Sigmoid colon (tissue), 7 donors: ENCODE results near the gene KIF5C. TPM values are rescaled to one million over a fixed set of nuclear protein-coding genes. Genes with fewer than 3 reads are reported as not detected.

Source experiments
- DNase-seq: peaks from one replicate; pipeline ENCODE4 v3.0.0-alpha.2; 2019
- H3K27ac ChIP-seq, 4 donors: fragments of 200-600 bp; sonication (generic); one replicate each; pipeline ENCODE4 v1.5.1; 2016 to 2019; ENCODE audit warnings: mild to moderate bottlenecking in 1 of 4
- H3K27me3 ChIP-seq, 3 donors: fragments of 200-600 bp; sonication (generic); one replicate each; pipeline ENCODE4 v1.5.1; 2019; ENCODE audit warnings: mild to moderate bottlenecking in 1 of 3
- H3K36me3 ChIP-seq, 4 donors: fragments of 200-600 bp; sonication (generic); one replicate each; pipeline ENCODE4 v1.5.1; 2016 to 2019
- H3K4me1 ChIP-seq, 4 donors: fragments of 200-600 bp; sonication (generic); one replicate each; pipeline ENCODE4 v1.5.1; 2017 to 2019
- H3K4me3 ChIP-seq, 4 donors: fragments of 200-600 bp; sonication (generic); one replicate each; pipeline ENCODE4 v1.5.1; 2017 to 2019; ENCODE audit warnings: mild to moderate bottlenecking in 2 of 4, moderate library complexity in 1 of 4
- H3K9me3 ChIP-seq, 4 donors: fragments of 200-600 bp in 3 of 4; sonication (generic) in 3 of 4; one replicate each; pipeline versions ENCODE4 v1.5.1 to v1.6.1; 2013 to 2019
- EP300 ChIP-seq, 4 donors: sonication (generic); formaldehyde crosslinking; IDR thresholded peaks; one replicate each; pipeline ENCODE4 v1.6.1; 2017; ENCODE audit warnings: antibody characterized with exemption in 4 of 4
- POLR2A ChIP-seq, 2 donors: fragments of 450-650 bp; IDR thresholded peaks; one replicate each; pipeline ENCODE4 v1.6.1; 2016; ENCODE audit warnings: antibody characterized with exemption in 2 of 2, mild to moderate bottlenecking in 2 of 2, moderate library complexity in 2 of 2
- POLR2AphosphoS5 ChIP-seq, 4 donors: sonication (generic); formaldehyde crosslinking; IDR thresholded peaks; one replicate each; pipeline ENCODE4 v1.6.1; 2017; ENCODE audit warnings: antibody characterized with exemption in 4 of 4
- WGBS, 2 donors: extraction: QIAGEN DNeasy Blood & Tissue Kit; methylation state at CpG; one replicate each; pipeline ENCODE4 v1.1.7; 2013; 5-methylcytosine and 5-hydroxymethylcytosine counted together
- intact Hi-C: fragments of 100-400 bp; cut with DNase I; formaldehyde crosslinking; loops from one replicate; pipeline ENCODE4 v1.15.1; 2023
- polyA plus RNA-seq, 3 donors: library from polyadenylated mRNA; stranded (reverse); fragments of 200-250 nt; gene quantifications; one replicate each; pipeline ENCODE4 v1.2.3, GENCODE V29; 2013
- total RNA-seq, 4 donors: library from RNA; depleted of rRNA; stranded (reverse); fragments of >200 nt; gene quantifications; one replicate each; pipeline ENCODE4 v1.1.0, GENCODE V29; 2016
- TF ChIP-seq, protein P1 (sequence below), 4 experiments: fragments of 450-650 bp in 3 of 4; fragments of 200-600 bp in 1 of 4; IDR thresholded peaks; one replicate each; pipeline ENCODE4 v1.5.1; 2016 to 2019; ENCODE audit warnings: antibody characterized with exemption in 4 of 4, mild to moderate bottlenecking in 3 of 4, moderate library complexity in 2 of 4
- donor health status: healthy with polysubstance abuse.
- donor health status: Bipolar disorder and iron deficiency.
- donor health status: healthy.

Gene KIF5C
- total and polyA plus RNA-seq, 7 donors, result 0.23 to 11.1 (median 7.3) TPM

DNA sequence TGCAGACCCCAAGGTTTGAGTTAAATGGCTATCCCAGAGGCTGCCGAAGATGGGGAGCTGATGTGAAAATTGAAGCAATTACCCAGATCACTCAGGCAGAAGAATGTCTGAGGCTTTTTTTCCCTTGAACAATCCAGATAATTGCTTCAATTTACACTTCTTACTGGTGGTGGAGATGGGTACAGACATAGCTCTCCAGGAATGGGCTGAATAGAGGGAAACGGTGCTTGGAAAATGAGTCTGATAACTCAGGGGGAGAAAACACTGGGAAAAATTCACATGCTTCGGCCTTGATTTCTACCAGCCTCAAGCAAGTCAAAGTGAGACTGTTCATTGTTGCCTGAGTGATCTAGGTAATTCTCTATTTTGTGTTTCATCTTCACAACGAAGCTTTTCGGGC lies 9.5 kb upstream of the KIF5C start:
- DNase-seq, result no peak
- intact Hi-C loops, result no loop called here
- Histone ChIP-seq H3K4me1 (no peaks in the 10 kb centered on the region), H3K27me3 (no peaks in the 10 kb centered on the region), H3K9me3 (no peaks in the 10 kb centered on the region), H3K27ac (no peak overlapping the region), H3K4me3 (no peak overlapping the region), H3K36me3 (no peaks in the 10 kb centered on the region)
- WGBS, 2 donors, result 91 to 93% methylated on average over 5 of the region's 5 CpGs
- no peak for TF ChIP-seq POLR2AphosphoS5 (IDR thresholded peaks at IDR 0.05)
- TF ChIP-seq EP300 (IDR thresholded peaks at IDR 0.05), result no peak
- TF ChIP-seq, protein P1, sequence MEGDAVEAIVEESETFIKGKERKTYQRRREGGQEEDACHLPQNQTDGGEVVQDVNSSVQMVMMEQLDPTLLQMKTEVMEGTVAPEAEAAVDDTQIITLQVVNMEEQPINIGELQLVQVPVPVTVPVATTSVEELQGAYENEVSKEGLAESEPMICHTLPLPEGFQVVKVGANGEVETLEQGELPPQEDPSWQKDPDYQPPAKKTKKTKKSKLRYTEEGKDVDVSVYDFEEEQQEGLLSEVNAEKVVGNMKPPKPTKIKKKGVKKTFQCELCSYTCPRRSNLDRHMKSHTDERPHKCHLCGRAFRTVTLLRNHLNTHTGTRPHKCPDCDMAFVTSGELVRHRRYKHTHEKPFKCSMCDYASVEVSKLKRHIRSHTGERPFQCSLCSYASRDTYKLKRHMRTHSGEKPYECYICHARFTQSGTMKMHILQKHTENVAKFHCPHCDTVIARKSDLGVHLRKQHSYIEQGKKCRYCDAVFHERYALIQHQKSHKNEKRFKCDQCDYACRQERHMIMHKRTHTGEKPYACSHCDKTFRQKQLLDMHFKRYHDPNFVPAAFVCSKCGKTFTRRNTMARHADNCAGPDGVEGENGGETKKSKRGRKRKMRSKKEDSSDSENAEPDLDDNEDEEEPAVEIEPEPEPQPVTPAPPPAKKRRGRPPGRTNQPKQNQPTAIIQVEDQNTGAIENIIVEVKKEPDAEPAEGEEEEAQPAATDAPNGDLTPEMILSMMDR (IDR thresholded peaks at IDR 0.05), result no peak
- no peak for TF ChIP-seq POLR2A (IDR thresholded peaks at IDR 0.05)

GRCh38 chr2:148866091-148866490 lies 8.9 kb upstream of the KIF5C start:
- no peak for DNase-seq
- H3K27ac ChIP-seq, result no peak overlapping the region
- H3K36me3 ChIP-seq, result no peaks in the 10 kb centered on the region
- 74 to 82% methylated on average over 4 of the region's 4 CpGs for WGBS, 2 donors
- peaks cover 0 to 5% (median 0%) of the 10 kb centered on the region in 3 donors for H3K27me3 ChIP-seq
- H3K4me1 ChIP-seq, result no peaks in the 10 kb centered on the region
- intact Hi-C loops, result no loop called here
- no peaks in the 10 kb centered on the region for H3K9me3 ChIP-seq
- TF ChIP-seq POLR2AphosphoS5 (IDR thresholded peaks at IDR 0.05) (no peak), EP300 (IDR thresholded peaks at IDR 0.05) (no peak), POLR2A (IDR thresholded peaks at IDR 0.05) (no peak)
- TF ChIP-seq, protein P1 (IDR thresholded peaks at IDR 0.05), result no peak
- no peak overlapping the region for H3K4me3 ChIP-seq

- H3K27me3 ChIP-seq, result peaks cover 0 to 7% (median 0%) of the 10 kb centered on the region in 3 donors
- no peak for TF ChIP-seq POLR2A (IDR thresholded peaks at IDR 0.05)
- TF ChIP-seq POLR2AphosphoS5 (IDR thresholded peaks at IDR 0.05), result no peak
- TF ChIP-seq EP300 (IDR thresholded peaks at IDR 0.05), result no peak
- TF ChIP-seq, protein P1 (IDR thresholded peaks at IDR 0.05), result no peak
- H3K36me3 ChIP-seq, result no peaks in the 10 kb centered on the region
- no peaks in the 10 kb centered on the region for H3K4me1 ChIP-seq
- no peak overlapping the region for H3K27ac ChIP-seq
- 78 to 82% methylated on average over 4 of the region's 4 CpGs for WGBS, 2 donors
- H3K4me3 ChIP-seq, result no peak overlapping the region
- no peak for DNase-seq
- H3K9me3 ChIP-seq, result no peaks in the 10 kb centered on the region
- intact Hi-C loops, result no loop called here
Measured at GRCh38 chr2:148867079-148867769, 7.8 kb upstream of the KIF5C start.

DNA sequence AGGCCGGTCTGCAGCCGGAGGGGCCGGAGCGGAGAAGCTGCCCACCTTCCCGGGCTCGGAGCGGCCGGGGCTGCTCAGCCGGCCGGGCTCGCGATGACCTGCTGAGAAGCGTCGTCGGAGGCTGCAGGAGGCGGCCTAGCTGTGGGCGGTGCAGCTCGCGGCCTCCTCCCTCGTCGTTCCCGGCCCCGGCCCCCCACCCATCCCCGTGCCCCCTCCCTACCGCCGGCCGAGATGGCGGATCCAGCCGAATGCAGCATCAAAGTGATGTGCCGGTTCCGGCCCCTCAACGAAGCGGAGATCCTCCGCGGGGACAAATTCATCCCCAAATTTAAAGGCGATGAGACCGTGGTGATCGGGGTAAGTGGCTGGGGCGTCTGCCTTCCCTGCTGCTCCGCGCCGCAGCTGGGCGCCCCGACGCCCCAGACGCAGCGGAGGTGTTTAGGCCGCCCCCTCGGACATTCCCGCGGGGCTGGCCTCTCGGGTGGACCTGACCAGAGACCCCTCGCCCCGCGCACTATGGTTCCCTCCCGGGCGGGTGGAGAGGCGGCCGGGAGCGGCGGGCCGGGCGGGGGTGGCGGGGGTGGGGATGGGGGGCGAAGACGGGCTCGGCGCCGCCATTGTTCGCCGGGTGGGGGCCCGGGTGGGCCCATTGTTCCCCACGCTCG lies 492 bp downstream of the KIF5C start:
- H3K4me1 ChIP-seq, result peaks cover 0 to 29% (median 23%) of the 10 kb centered on the region in 4 donors
- peak overlapping the region; percentile 28 to 54 (median 46) for H3K4me3 ChIP-seq
- H3K27me3 ChIP-seq, result peaks cover 16 to 52% (median 21%) of the 10 kb centered on the region in 3 donors
- H3K9me3 ChIP-seq, result peaks cover 0 to 2% (median 0%) of the 10 kb centered on the region in 4 donors
- no peak overlapping the region for H3K27ac ChIP-seq
- H3K36me3 ChIP-seq, result no peaks in the 10 kb centered on the region
- DNase-seq, result no peak
- WGBS, 2 donors, result 2 to 4% methylated on average over 74 of the region's 74 CpGs
- intact Hi-C loops, result loop anchor here (10.0 kb wide), 1 partner anchor 231 kb away; the partner anchor contains the start of gene EPC2
- TF ChIP-seq, protein P1 (IDR thresholded peaks at IDR 0.05), result no peak
- TF ChIP-seq POLR2AphosphoS5 (IDR thresholded peaks at IDR 0.05) (no peak), EP300 (IDR thresholded peaks at IDR 0.05) (no peak), POLR2A (IDR thresholded peaks at IDR 0.05) (no peak)
